Stimulated activated CD4-positive, alpha-beta T cell treated with anti-CD3 and anti-CD28 coated beads, Interleukin-2, amount 100 ng/mL, for 4 hours (primary cell): ENCODE measurements around the gene ZNF716.
"Not testable (repeated sequence)": the region's sequence is repeated elsewhere in the genome, so short reads cannot be mapped to it uniquely, and the experiment has no call there.

Source experiments
- DNase-seq: peaks from one replicate; pipeline ENCODE4 v3.0.0-alpha.2; 2020; ENCODE audit warnings: low read depth

ZNF716 gene

DNA sequence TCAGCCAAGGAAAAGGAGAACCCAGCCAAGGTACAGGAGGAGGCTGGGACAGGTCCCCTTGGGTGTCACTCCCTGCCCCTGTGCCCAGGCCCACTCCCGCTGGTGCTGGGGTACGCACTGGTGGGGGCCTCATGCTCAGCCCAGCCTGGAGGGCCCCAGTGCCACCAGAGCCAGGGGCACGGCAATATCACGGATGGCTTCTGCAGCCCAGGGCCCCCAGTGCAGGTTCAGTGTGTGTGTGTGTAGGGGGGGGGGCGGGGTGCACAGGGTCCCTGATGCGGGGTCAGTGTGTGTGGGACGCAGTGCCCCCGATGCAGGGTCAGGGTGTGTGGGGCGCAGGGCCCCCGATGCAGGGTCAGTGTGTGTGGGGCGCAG is 23.4 kb upstream of the ZNF716 start:
- no peak for DNase-seq

DNA sequence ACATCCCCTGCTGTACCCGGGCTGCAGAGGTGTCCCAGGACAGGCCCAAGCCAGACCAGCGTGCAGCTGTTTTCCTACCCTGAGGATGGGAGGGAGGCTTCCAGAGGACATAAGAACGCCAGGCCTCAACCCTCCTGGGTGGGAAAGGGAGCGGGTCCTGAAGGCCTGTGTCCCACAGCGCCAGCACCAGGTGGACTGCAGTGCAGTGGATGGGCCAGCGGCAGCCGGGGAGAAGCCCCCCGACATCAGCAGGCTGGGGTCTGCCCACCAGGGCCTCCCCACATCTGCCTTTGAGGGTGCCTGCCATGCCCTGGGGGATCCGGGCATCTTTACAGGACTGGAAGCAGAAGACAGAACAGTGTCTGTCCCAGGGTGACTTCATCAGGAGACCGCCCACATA is 22.8 kb upstream of the ZNF716 start:
- DNase-seq = no peak

DNA sequence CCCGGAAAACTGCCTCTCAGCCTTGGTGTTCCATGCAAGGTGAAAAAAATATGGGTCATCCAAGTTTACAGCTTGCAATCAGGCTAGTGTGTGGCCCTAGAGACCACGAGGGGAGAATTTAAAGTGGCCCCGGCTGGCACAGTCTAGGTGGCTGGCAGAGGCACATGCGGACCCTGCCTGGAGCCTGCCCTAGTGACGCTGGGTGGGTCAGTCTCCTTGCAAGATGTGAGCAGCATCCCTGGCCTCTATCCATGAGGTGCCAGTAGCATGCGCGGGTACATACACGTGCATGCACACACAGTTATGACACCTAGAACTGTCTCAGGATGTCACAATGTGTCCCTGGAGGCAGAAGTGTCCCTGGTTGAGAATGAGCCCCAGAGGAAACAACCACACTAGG is 22.4 kb upstream of the ZNF716 start:
- DNase-seq = no peak

- DNase-seq = no peak
Observed at GRCh38 chr7:57432583-57432982, 17.4 kb upstream of the ZNF716 start.

GRCh38 chr7:57437581-57437980 is 12.4 kb upstream of the ZNF716 start:
- no peak for DNase-seq

DNA sequence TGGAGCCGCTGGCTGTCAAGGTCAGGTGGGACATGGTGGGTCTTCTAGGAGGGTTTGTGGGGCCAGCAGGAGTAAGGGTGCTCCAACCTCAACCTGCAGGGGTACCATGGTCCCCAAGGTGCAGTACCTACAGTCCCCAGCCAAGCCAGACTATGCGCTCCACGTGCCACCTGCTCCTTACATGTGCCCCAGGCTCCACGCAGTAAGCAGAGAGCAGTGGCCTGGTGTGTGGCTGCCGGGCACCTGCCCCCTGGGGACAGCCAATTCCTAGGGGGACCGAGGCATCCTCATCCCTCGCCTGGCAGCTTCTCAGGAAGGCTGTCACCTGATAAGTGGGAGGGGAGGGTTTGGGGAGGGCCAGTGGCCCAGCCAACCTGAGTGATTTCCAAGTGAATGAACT is 11.7 kb upstream of the ZNF716 start:
- no peak for DNase-seq

GRCh38 chr7:57443567-57443966 is 6.4 kb upstream of the ZNF716 start:
- no peak for DNase-seq

- not testable (repeated sequence) for DNase-seq
Observed at GRCh38 chr7:57469186-57469828, 19.3 kb downstream of the ZNF716 start.

GRCh38 chr7:57480304-57480703 is 30.3 kb downstream of the ZNF716 start:
- not testable (repeated sequence) for DNase-seq

DNA sequence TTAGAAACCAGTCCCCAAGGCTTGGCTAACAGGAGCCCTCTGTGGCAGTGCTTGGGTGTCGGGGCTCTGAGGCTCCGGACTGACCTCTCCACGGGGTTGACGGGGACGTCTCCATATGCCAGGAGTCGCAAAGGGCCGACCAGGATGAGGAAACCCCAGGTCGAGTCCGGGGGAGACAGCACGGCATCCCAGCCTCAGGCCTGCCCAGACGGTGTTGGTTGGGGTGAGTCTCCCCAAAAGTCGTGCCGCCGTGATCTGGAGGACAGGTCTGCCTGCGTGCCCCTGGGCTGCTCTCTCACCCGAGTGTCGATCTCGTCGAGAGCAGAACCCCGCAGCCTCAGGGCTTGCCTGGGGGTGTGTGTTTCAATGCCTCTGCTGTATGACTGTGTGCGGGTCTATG is 35.0 kb downstream of the ZNF716 start:
- DNase-seq = not testable (repeated sequence)

GRCh38 chr7:57487957-57488356 is 38.0 kb downstream of the ZNF716 start:
- no peak for DNase-seq

- DNase-seq = not testable (repeated sequence)
Observed at GRCh38 chr7:57495111-57495510, 45.1 kb downstream of the ZNF716 start.

- DNase-seq = no peak
Observed at GRCh38 chr7:57496395-57496794, 46.4 kb downstream of the ZNF716 start.

- DNase-seq = no peak
Observed at GRCh38 chr7:57505176-57505575, 55.2 kb downstream of the ZNF716 start.
